ENCODE results near the gene FAM107A.

FAM107A gene

DNA sequence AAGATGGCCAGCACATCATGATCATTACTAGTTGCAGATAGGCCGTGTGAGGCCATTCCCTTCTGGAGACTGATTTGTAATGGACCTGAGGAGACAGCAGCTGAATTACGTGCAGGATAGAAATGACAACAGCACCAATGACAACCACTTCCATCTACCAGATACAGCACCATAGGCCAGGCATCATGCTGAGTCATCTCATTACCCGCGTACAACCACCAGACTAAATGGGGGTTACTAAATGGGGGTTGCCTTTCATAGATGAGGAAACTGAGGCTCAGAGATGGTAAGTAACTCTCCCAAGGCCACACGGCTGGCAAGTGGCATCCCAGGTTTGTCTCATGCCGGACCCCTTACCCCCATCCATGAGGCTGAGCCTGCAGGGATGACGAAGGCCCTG, 32.8 kb upstream of the FAM107A start:
- Histone ChIP-seq H3K27ac (replicated peaks) (no peak overlapping the region), H3K27me3 (ENCODE audit: insufficient read depth, poor library complexity, severe bottlenecking) (no peaks in the 10 kb centered on the region), H3K4me3 (replicated peaks; ENCODE audit: insufficient read depth, low read length) (no peak overlapping the region)
- no peak for TF ChIP-seq CTCF (IDR thresholded peaks at IDR 0.05; ENCODE audit: insufficient read depth, low read length)
- no peak for TF ChIP-seq SPI1 (IDR thresholded peaks at IDR 0.05; ENCODE audit: borderline replicate concordance, low read depth)
- no peak for TF ChIP-seq GABPA (IDR thresholded peaks at IDR 0.05; ENCODE audit: low read depth)
- no peak for TF ChIP-seq POLR2AphosphoS5 (IDR thresholded peaks at IDR 0.05; ENCODE audit: low read depth)
- TF ChIP-seq, protein P1, sequence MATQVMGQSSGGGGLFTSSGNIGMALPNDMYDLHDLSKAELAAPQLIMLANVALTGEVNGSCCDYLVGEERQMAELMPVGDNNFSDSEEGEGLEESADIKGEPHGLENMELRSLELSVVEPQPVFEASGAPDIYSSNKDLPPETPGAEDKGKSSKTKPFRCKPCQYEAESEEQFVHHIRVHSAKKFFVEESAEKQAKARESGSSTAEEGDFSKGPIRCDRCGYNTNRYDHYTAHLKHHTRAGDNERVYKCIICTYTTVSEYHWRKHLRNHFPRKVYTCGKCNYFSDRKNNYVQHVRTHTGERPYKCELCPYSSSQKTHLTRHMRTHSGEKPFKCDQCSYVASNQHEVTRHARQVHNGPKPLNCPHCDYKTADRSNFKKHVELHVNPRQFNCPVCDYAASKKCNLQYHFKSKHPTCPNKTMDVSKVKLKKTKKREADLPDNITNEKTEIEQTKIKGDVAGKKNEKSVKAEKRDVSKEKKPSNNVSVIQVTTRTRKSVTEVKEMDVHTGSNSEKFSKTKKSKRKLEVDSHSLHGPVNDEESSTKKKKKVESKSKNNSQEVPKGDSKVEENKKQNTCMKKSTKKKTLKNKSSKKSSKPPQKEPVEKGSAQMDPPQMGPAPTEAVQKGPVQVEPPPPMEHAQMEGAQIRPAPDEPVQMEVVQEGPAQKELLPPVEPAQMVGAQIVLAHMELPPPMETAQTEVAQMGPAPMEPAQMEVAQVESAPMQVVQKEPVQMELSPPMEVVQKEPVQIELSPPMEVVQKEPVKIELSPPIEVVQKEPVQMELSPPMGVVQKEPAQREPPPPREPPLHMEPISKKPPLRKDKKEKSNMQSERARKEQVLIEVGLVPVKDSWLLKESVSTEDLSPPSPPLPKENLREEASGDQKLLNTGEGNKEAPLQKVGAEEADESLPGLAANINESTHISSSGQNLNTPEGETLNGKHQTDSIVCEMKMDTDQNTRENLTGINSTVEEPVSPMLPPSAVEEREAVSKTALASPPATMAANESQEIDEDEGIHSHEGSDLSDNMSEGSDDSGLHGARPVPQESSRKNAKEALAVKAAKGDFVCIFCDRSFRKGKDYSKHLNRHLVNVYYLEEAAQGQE (IDR thresholded peaks at IDR 0.05; ENCODE audit: insufficient replicate concordance, low read depth), result no peak
- no peak for DNase-seq (ENCODE audit: low read depth in 1 of 2, low spot score in 1 of 2)

DNA sequence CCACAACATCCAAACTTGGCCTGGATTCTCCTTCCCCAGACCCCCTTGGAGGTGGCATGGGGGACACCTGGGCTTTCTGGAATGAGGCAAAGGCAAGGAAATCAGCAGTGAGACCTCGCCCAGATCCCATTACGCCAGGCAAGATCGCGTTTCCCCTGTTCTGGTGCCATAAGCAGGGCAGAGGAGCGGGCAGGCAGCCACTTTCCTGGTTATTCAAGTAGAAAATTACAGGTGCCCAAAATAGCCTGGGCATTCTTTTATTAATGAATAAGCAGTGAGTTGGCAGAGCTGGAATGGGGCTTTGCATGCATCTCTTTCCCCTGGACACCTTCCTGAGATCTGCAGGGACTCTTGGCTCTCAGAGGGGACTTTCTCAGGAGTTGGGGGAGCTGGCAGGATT, 31.5 kb upstream of the FAM107A start:
- no peak for DNase-seq (ENCODE audit: low read depth in 1 of 2, low spot score in 1 of 2)
- TF ChIP-seq SPI1 (IDR thresholded peaks at IDR 0.05; ENCODE audit: borderline replicate concordance, low read depth), result no peak
- TF ChIP-seq CTCF (IDR thresholded peaks at IDR 0.05; ENCODE audit: insufficient read depth, low read length), result no peak
- no peak for TF ChIP-seq POLR2AphosphoS5 (IDR thresholded peaks at IDR 0.05; ENCODE audit: low read depth)
- no peak for TF ChIP-seq GABPA (IDR thresholded peaks at IDR 0.05; ENCODE audit: low read depth)
- TF ChIP-seq, protein P1 (IDR thresholded peaks at IDR 0.05; ENCODE audit: insufficient replicate concordance, low read depth), result no peak
- no peak overlapping the region for H3K27ac ChIP-seq (replicated peaks)
- no peaks in the 10 kb centered on the region for H3K27me3 ChIP-seq (ENCODE audit: insufficient read depth, poor library complexity, severe bottlenecking)
- H3K4me3 ChIP-seq (replicated peaks; ENCODE audit: insufficient read depth, low read length), result no peak overlapping the region

DNA sequence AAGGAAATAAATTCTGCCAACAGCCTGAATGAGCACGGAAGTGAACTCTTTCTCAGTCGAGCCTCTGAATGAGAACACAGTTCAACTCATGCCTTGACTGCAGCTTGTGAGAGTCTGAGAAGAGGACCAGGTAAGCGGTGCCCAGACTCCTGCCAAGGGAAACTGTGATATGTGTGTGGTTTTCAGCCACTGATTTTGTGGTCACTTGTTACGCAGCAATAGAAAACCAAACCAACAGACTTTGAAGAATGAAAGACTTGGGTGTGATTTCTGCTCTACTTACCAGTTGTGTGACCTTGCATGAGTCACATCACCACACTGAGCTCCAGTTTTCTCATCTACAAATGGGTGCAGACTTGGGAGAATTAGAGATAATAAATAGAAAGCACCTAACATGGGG, 30.6 kb upstream of the FAM107A start:
- no peak overlapping the region for H3K27ac ChIP-seq (replicated peaks)
- H3K27me3 ChIP-seq (ENCODE audit: insufficient read depth, poor library complexity, severe bottlenecking), result no peaks in the 10 kb centered on the region
- TF ChIP-seq CTCF (IDR thresholded peaks at IDR 0.05; ENCODE audit: insufficient read depth, low read length) (no peak), SPI1 (IDR thresholded peaks at IDR 0.05; ENCODE audit: borderline replicate concordance, low read depth) (no peak), GABPA (IDR thresholded peaks at IDR 0.05; ENCODE audit: low read depth) (no peak), POLR2AphosphoS5 (IDR thresholded peaks at IDR 0.05; ENCODE audit: low read depth) (no peak)
- TF ChIP-seq, protein P1 (IDR thresholded peaks at IDR 0.05; ENCODE audit: insufficient replicate concordance, low read depth), result no peak
- no peak for DNase-seq (ENCODE audit: low read depth in 1 of 2, low spot score in 1 of 2)
- no peak overlapping the region for H3K4me3 ChIP-seq (replicated peaks; ENCODE audit: insufficient read depth, low read length)
